ENCODE measurements around the gene ATG4B.

ATG4B gene

DNA sequence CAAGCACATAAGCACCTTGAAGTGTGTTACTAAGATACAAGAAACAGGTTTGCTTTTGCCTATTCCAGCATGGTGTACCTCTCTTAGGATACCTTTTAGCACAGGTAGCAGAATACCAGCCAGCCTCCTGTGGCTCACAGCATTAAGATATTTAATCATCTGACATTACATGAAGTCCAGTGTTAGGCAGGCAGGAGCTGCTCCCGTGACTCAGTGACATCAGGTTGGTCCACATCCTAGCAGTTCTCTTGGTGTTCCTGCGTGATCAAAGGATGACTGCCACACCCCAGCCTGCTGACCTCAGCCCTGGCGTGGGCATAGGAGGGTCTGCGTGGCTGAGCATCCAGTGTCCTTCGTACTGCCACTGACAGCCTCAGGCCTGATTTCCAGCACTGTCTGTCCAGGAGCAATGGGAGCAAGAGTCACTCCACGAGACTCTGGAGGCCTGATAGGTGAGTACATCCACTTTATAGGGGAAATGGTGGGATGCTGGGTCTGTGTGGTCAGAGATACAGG is 52.8 kb downstream of the ATG4B start:
- DNase-seq (ENCODE audit: low read depth): no peak

DNA sequence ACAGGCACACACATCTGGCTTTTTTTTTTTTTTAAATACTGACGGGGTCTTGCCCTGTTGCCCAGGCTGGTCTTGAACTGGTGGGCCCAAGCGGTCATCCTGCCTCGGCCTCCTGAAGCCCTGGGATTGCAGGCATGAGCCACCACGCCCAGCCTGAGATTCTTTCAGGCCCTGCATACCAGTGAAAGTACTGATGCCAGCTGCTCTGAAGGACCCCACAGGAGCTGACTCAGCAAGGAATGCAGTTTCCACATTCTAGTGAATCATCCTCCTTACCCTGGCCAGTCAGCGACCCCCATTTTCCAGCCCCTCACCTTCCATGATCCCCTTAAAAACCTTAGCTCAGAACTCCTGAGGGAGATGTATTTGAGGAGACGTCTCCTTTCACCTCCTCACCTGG is 55.0 kb downstream of the ATG4B start:
- peak; percentile 68 for DNase-seq (ENCODE audit: low read depth)

DNA sequence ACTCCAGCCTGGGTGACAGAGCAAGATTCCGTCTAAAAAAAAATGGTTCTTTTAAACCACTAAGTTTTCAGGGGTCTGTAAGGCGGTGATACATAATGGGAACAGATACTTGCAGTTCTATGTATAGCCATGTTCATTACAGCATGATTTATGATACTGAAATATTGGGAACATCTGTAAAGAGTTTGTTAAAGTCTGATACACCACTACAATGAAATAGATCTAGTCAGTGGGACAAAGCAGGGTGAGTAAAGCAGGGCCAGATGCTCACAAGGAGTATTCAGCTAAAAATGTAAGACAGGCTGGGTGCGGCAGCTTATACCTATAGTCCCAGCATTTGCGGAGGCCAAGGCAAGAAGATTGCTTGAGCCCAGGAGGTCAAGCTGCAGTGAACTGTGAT is 58.2 kb downstream of the ATG4B start:
- DNase-seq (ENCODE audit: low read depth): no peak

DNA sequence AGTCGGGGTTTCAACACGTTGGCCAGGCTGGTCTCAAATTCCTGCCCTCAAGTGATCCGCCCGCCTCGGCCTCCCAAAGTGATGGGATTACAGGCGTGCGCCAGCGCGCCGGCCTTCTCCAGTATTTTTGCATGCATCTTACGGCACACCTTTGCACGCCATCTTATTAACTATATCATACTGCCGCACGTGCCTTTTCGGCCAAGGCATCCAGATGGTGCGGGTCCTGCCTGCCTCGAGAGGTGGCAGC is 63.6 kb downstream of the ATG4B start:
- no peak for DNase-seq (ENCODE audit: low read depth)

DNA sequence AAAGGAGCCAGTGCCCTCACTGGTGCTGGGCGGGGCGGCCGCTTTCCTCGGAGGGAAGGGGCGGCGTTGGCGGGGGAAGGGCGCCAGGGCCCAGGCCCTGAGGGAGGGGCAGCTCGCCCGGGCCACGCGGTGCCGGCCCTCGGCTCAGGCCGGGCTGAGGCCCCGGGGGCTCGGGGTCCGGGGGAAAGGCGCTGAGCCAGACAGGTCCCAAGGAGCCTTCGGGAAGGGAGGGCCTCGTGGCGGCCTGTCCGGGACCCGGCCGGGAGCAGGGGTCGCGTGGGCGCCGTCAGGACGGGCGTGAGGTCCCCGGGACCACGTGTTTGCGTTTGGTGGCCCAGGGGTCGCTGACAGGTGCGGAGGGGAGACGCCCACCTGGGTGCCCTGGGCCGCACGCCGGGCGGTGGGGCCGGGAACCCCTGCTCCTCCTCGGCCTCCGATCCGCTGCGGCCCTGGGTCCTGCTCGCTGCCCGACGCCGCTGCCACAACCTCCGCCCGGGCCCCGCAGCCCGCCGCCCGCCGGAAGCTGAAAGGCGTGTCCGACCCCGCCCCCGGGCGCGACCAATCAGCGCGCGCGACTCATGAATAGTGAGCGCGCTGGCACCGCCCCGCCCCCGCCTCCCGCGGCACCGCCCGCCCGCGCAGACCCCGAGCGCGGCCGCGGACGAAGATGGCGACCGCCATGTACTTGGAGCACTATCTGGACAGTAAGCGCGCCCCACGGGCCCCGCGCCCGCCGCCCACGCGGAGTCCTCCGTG is 64.1 kb downstream of the ATG4B start, which contains the start of gene ING5:
Gene ING5 (plus strand): TSS at position 641 of the 756 bp plus-strand sequence. CDS start 27 bp downstream, at position 668.
- no peak for DNase-seq (ENCODE audit: low read depth)

DNA sequence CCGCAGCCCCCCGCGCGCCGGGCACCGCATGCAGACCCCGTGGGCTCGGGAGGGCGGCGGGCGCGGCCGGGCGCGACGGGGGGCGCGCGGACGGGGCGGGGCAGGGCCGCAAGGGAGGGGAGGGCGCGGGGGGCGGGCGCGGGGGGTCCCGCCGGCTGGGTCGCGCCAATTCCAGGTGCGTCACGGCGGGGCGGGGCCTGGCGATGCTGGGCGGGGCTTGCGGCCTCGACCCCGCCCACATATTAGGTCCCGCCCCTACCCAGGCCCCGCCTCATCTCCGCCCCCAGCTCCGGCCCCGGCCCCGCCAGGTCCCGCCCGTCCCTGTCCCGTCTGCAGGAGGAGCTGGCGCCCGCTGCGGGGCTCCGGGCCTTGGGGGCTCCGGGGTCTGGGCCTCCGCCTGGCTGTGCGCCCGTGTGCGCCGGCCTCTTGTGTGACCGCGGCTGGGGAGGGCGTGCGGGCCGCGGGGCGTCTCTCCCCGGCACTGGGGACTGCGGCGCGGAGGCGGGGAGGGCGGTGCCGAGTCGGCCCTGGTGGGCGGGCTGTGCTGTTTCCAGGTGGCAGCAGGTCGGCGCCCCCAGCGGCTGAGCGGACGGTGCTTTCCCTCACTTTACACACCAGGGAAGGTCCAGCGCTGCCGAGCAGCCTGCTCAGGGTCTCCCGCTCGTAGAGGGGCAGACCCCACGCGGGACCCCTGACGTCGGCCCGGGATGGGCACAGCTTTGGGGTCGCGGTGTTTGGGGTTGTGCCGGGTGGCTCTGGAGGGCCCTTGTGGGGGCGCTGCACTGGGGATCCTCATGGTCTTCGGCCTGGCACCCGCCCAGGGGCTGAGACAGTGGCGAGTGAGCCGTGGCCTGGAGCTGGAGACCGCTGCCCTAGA is 64.9 kb downstream of the ATG4B start:
- no peak for DNase-seq (ENCODE audit: low read depth)

DNA sequence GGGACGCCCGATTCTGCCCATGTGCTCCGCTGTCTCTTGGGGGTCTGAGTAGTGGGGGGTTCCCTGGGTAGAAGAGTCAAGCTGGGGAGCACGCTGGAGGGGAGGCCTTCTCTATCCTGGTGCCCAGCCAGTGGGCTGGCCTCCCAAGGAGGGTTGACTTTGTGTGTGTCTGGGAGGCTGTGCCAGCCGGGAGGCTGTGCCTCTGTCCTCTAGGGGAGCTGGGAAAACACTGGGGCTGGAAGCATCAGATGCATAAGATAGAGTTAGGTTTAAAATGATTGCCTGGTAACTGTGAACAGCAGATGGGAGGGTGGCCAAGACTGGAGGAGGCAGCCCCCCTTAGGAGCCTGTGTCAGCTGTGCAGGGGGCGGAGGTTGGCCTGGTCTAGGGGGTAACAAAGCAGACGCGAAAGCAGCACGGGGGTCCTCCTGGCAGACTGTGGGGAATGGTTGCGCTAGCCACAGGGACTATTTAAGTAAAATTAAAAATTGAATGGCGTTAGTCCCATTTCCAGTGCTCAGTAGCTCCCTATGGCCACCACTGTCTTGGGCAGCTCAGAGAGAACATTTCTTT is 65.6 kb downstream of the ATG4B start:
- no peak for DNase-seq (ENCODE audit: low read depth)

DNA sequence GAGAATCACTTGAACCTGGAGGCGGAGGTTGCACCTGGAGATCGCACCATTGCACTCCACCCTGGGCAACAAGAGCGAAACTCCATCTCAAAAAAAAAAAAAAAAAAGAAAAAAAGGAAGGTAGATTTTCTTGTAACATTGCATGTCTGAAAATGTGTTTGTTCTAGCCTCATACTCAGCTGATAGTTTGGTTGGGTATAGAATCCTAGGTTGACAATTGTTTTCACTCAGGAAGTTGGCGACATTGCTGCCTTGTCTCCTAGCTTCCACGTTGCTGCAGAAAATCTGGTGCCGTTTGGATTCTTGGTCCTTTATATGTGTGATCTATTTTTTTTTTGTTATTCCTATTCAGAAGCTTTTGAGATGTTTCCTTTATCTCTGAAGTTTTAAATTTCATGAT is 69.0 kb downstream of the ATG4B start:
- no peak for DNase-seq (ENCODE audit: low read depth)

DNA sequence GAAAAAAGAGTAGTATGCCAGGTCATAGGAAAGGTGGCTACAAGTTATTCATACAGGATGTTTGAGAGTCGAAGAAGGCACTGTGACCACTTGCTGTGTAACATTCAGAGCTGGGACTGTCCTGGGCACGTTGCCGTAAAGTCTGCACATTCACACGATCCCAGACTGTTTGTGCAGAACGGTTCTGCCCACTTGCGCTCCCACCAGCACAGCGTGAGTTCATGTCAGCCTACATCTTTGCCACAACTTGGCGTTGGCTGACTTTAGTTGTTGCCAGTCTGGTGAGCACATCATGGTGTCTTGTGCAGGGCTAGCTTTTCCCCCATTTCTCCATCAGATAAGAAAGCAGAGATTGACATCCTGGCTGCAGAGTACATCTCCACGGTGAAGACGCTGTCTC is 71.4 kb downstream of the ATG4B start:
- DNase-seq (ENCODE audit: low read depth): no peak

DNA sequence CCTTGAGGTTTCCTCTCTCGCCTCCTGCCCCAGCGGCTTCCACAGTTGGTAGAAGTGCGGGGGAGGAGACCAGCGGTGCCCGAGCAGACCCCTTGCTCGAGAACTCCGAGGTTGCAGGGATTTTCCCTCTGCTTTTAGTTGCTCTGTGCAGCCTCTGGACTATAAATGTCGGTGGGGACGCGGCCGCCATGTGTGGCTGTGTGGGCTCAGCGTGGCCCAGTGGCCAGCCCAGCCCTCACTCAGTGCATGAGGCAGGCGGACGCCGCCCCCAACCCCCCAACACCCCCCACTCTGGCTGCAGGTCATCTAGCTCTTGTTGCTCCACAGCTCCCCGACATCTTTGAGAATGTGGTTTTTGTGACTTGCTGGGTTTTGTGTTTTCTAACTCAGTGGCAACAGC is 81.6 kb downstream of the ATG4B start:
- DNase-seq (ENCODE audit: low read depth): no peak

DNA sequence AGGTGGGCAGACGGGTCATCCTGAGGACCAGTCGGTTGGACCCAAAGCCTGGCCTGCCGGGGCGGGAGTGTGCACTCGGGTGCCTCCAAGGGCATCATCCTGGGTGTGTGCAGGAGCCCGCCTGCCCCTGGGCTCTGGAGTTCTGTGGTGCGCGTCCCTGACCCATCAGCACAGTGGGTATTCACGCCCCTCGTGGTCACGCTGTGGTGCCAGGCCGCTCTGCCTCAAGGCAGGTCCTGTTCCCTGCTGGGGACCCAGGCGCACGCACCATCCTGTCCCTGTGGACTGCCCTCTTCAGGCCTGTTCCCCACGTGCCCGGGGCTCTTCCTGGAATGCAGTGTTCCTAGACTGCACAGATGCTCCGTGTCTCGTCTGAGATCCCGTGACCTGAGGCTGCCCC is 82.6 kb downstream of the ATG4B start:
- DNase-seq (ENCODE audit: low read depth): no peak

DNA sequence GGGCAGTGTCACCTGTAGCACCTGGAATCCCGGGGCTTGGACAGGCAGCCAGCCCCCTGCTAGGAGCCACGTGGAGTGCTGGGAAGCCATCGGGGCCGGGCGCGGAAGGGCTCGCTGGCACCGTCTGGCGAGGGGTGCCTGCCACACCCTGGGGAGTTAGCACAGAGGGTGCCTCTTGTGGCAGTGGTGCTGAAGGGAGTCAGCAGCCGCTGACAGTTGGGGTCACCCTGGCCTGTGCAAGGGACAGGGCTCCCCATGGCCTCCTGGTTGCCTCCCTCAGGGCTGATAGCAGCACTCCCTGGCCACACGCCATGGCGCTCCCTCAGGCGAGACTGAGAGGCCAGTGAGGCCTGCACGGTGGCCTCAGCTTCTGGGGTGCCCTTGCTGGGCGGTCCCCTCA is 83.1 kb downstream of the ATG4B start:
- DNase-seq (ENCODE audit: low read depth): no peak

DNA sequence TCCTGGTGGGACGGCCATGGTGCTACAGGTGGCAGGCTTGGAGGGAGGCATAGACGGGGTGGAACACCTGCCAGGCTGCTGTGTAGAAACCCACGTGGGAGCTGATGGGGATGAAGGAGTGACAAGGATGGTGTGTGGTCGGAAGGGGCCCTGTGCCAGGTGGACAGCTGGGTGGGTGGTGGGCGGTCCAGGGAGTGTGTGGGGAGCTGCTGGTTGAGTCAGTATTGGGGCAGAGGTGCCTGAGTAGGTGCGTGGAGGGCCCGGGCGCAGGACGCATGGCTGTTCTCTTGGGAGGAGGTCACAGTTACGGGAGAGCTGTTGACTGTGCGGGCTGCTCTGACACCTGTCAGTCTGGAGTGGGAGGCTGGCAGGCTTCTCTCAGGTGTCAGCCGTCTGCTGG is 84.4 kb downstream of the ATG4B start:
- DNase-seq (ENCODE audit: low read depth): no peak

DNA sequence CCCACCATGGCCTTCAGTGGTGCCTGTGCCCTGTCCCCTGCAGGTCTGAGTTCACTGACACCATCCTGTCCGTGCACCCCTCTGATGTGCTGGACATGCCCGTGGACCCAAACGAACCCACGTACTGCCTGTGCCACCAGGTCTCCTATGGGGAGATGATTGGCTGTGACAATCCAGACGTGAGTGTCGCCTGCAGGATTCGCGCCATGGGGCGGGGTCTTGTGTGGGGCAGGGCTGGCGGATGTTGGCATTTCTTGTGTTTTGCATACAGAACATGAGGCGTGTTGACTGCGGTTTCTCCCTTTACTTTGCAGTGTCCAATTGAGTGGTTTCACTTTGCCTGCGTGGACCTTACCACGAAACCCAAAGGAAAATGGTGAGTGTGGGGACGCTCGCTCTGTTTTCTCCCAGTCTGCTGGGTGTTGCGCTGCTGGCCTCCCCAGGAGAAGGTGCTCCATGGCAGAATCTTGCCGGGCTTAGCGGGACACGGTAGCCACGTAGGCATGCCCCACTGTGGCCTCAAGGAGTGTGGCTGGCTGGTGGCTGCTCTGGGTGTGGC is 85.5 kb downstream of the ATG4B start:
- no peak for DNase-seq (ENCODE audit: low read depth)

All from GM04503 (cell line).